Spinal cord (tissue), 10 donors: ENCODE data around the gene RCOR3. TPM values are rescaled to one million over a fixed set of nuclear protein-coding genes. Genes with fewer than 3 reads are reported as not detected.

Experiments used
- DNase-seq, 6 donors: peaks; one replicate each; pipeline versions ENCODE4 v3.0.0 to v3.0.0-alpha.2; 2013 to 2015; ENCODE audit warnings: low spot score in 6 of 6, low read depth in 4 of 6
- H3K27ac ChIP-seq: one replicate; pipeline ENCODE4 v1.5.1; 2013; ENCODE audit warnings: low read depth, low read length, control low read depth
- H3K27me3 ChIP-seq: one replicate; pipeline ENCODE4 v1.6.1; 2013; ENCODE audit warnings: low read length; ENCODE audit not compliant: control insufficient read depth, insufficient read depth
- H3K36me3 ChIP-seq: one replicate; pipeline ENCODE4 v1.6.1; 2013; ENCODE audit warnings: low read length; ENCODE audit not compliant: control insufficient read depth, insufficient read depth
- H3K4me1 ChIP-seq: one replicate; pipeline ENCODE4 v1.6.1; 2013; ENCODE audit warnings: low read length; ENCODE audit not compliant: control insufficient read depth, insufficient read depth
- H3K4me3 ChIP-seq: one replicate; pipeline ENCODE4 v1.5.1; 2013; ENCODE audit warnings: low read depth, low read length, control low read depth
- H3K9me3 ChIP-seq: one replicate; pipeline ENCODE4 v1.6.1; 2013; ENCODE audit warnings: low read length; ENCODE audit not compliant: control insufficient read depth, insufficient read depth
- WGBS: methylation state at CpG from one replicate; pipeline ENCODE4 v1.1.5; 2013; ENCODE audit warnings: missing lambda C conversion rate; ENCODE audit not compliant: insufficient coverage; 5-methylcytosine and 5-hydroxymethylcytosine counted together
- polyA plus RNA-seq, 2 donors: library from polyadenylated mRNA; unstranded; fragments of 120-200 nt; gene quantifications; one replicate each; pipeline ENCODE4 v1.2.1, GENCODE V29; 2013; ENCODE audit not compliant: insufficient read length in 2 of 2
- total RNA-seq, 2 donors: library from RNA; depleted of rRNA in 1 of 2; stranded (reverse); fragments of 120-200 nt in 1 of 2; fragments of >200 nt in 1 of 2; gene quantifications; one replicate each; pipeline versions ENCODE4 v1.2.3 to v1.2.4, GENCODE V29; 2013 to 2014
- donor health status: healthy.

The RCOR3 gene
- total and polyA plus RNA-seq, 4 donors = 54.1 to 77.2 (median 66.1) TPM

- Histone ChIP-seq H3K27me3 (no peaks in the 10 kb centered on the region), H3K9me3 (peaks cover 4% of the 10 kb centered on the region), H3K4me3 (no peak overlapping the region), H3K27ac (no peak overlapping the region), H3K4me1 (no peaks in the 10 kb centered on the region), H3K36me3 (no peaks in the 10 kb centered on the region)
- DNase-seq = no peak
- WGBS = 70% methylated on average over 4 of the region's 5 CpGs
Measured at GRCh38 chr1:211356723-211357407, 97.7 kb downstream of the RCOR3 start.

GRCh38 chr1:211358685-211359084, 99.5 kb downstream of the RCOR3 start:
- Histone ChIP-seq H3K36me3 (no peaks in the 10 kb centered on the region), H3K9me3 (no peaks in the 10 kb centered on the region), H3K27me3 (no peaks in the 10 kb centered on the region), H3K27ac (no peak overlapping the region), H3K4me1 (no peaks in the 10 kb centered on the region), H3K4me3 (no peak overlapping the region)
- no peak for DNase-seq
- WGBS = no CpG with 5 or more reads among the region's 1 CpG

GRCh38 chr1:211359876-211360275, 100.7 kb downstream of the RCOR3 start:
- WGBS = no CpG with 5 or more reads among the region's 3 CpGs
- H3K27ac ChIP-seq = no peak overlapping the region
- H3K4me3 ChIP-seq = no peak overlapping the region
- H3K36me3 ChIP-seq = no peaks in the 10 kb centered on the region
- H3K4me1 ChIP-seq = no peaks in the 10 kb centered on the region
- peak in 1 of 6 donors; percentile 27 for DNase-seq
- H3K27me3 ChIP-seq = no peaks in the 10 kb centered on the region
- H3K9me3 ChIP-seq = no peaks in the 10 kb centered on the region

DNA sequence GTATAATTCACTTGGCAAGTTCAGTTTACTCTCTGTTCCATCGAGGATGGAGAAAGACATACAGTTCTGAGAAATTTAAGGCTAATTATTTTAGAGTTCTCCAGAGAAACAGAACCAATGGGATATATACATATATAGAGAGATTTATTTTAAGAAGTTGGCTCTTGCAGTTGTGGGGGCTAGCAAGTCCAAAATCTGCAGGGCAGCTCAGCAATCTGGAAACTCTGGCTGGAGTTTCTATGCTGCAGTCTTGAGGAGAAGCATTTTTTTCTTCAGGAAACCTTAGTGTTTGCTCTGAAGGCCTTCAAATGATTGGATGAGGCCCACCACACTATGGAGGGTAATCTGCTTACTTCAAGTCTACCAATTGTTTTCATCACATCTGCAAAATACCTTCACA, 102.0 kb downstream of the RCOR3 start:
- Histone ChIP-seq H3K27ac (no peak overlapping the region), H3K9me3 (no peaks in the 10 kb centered on the region), H3K36me3 (no peaks in the 10 kb centered on the region), H3K4me3 (no peak overlapping the region), H3K27me3 (no peaks in the 10 kb centered on the region), H3K4me1 (no peaks in the 10 kb centered on the region)
- peak in 1 of 6 donors; percentile 57 for DNase-seq
- WGBS = no CpG with 5 or more reads among the region's 1 CpG

Other genes with a start within 250 kb of the RCOR3 start
- 1 to 10 TPM; 2.6 to 8.6 TPM for gene KCNH1, start 125.2 kb upstream of the RCOR3 start, total RNA-seq
- gene KCNH1, start 125.2 kb upstream of the RCOR3 start, polyA plus RNA-seq = 1 to 10 TPM; 3.8 to 3.9 TPM
- 10 to 100 TPM; 18.8 to 31.0 TPM for gene TRAF5, start 67.5 kb downstream of the RCOR3 start, total RNA-seq
- gene TRAF5, start 67.5 kb downstream of the RCOR3 start, polyA plus RNA-seq = 10 to 100 TPM in 1 of 2 donors, 1 to 10 TPM in 1; 8.9 to 15.6 TPM
- gene RD3, start 232.8 kb downstream of the RCOR3 start, total RNA-seq = under 1 TPM in 1 of 2 donors, not detected in 1; 0.17 TPM
- gene RD3, start 232.8 kb downstream of the RCOR3 start, polyA plus RNA-seq = under 1 TPM; 0.10 to 0.11 TPM